Stimulated activated naive CD8-positive, alpha-beta T cell treated with anti-CD3 and anti-CD28 coated beads, Interleukin-15, Interleukin-2, amounts not matched to agents 100 ng/mL and 50 ng/mL, for 24 hours (primary cell): Measurements from ENCODE around the gene CALD1.

ENCODE experiments used
- H3K27ac Mint-ChIP-seq: one replicate; pipeline ENCODE4 v1.8.0; 2021; ENCODE audit warnings: mild to moderate bottlenecking, mixed read lengths
- H3K27me3 Mint-ChIP-seq: one replicate; pipeline ENCODE4 v1.8.0; 2021; ENCODE audit warnings: mixed read lengths
- H3K36me3 Mint-ChIP-seq: one replicate; pipeline ENCODE4 v1.8.0; 2021; ENCODE audit warnings: low read depth, mixed read lengths
- H3K4me1 Mint-ChIP-seq: one replicate; pipeline ENCODE4 v1.8.0; 2021; ENCODE audit warnings: low read depth, mixed read lengths
- H3K4me3 Mint-ChIP-seq: one replicate; pipeline ENCODE4 v1.8.0; 2021; ENCODE audit warnings: mild to moderate bottlenecking, mixed read lengths
- H3K9me3 Mint-ChIP-seq: one replicate; pipeline ENCODE4 v1.8.0; 2021; ENCODE audit warnings: mixed read lengths

The CALD1 gene

GRCh38 chr7:134870156-134870555 is 90.7 kb downstream of the CALD1 start:
- H3K27me3 Mint-ChIP-seq, result peaks cover 9% of the 10 kb centered on the region
- no peak overlapping the region for H3K27ac Mint-ChIP-seq
- no peaks in the 10 kb centered on the region for H3K36me3 Mint-ChIP-seq
- no peaks in the 10 kb centered on the region for H3K9me3 Mint-ChIP-seq
- H3K4me1 Mint-ChIP-seq, result peaks cover 12% of the 10 kb centered on the region
- H3K4me3 Mint-ChIP-seq, result no peak overlapping the region

- peaks cover 6% of the 10 kb centered on the region for H3K4me1 Mint-ChIP-seq
- no peak overlapping the region for H3K4me3 Mint-ChIP-seq
- no peaks in the 10 kb centered on the region for H3K36me3 Mint-ChIP-seq
- no peak overlapping the region for H3K27ac Mint-ChIP-seq
- H3K27me3 Mint-ChIP-seq, result peaks cover 9% of the 10 kb centered on the region
- no peaks in the 10 kb centered on the region for H3K9me3 Mint-ChIP-seq
Observed at GRCh38 chr7:134870781-134871180, 91.3 kb downstream of the CALD1 start.

- peaks cover 12% of the 10 kb centered on the region for H3K27me3 Mint-ChIP-seq
- no peak overlapping the region for H3K4me3 Mint-ChIP-seq
- no peaks in the 10 kb centered on the region for H3K9me3 Mint-ChIP-seq
- H3K36me3 Mint-ChIP-seq, result no peaks in the 10 kb centered on the region
- no peak overlapping the region for H3K27ac Mint-ChIP-seq
- H3K4me1 Mint-ChIP-seq, result peaks cover 3% of the 10 kb centered on the region
Observed at GRCh38 chr7:134873253-134873652, 93.8 kb downstream of the CALD1 start.

GRCh38 chr7:134874407-134874806 is 95.0 kb downstream of the CALD1 start:
- Mint-ChIP-seq H3K4me1 (peaks cover 3% of the 10 kb centered on the region), H3K27me3 (peaks cover 12% of the 10 kb centered on the region), H3K36me3 (no peaks in the 10 kb centered on the region), H3K4me3 (no peak overlapping the region), H3K9me3 (no peaks in the 10 kb centered on the region), H3K27ac (no peak overlapping the region)

- H3K4me3 Mint-ChIP-seq, result no peak overlapping the region
- H3K4me1 Mint-ChIP-seq, result peaks cover 3% of the 10 kb centered on the region
- H3K36me3 Mint-ChIP-seq, result no peaks in the 10 kb centered on the region
- H3K27ac Mint-ChIP-seq, result no peak overlapping the region
- no peaks in the 10 kb centered on the region for H3K9me3 Mint-ChIP-seq
- H3K27me3 Mint-ChIP-seq, result peaks cover 12% of the 10 kb centered on the region
Observed at GRCh38 chr7:134875867-134876266, 96.4 kb downstream of the CALD1 start.

- Mint-ChIP-seq H3K4me1 (no peaks in the 10 kb centered on the region), H3K27ac (no peak overlapping the region), H3K27me3 (peaks cover 3% of the 10 kb centered on the region), H3K9me3 (no peaks in the 10 kb centered on the region), H3K36me3 (no peaks in the 10 kb centered on the region), H3K4me3 (no peak overlapping the region)
Observed at GRCh38 chr7:134878746-134879357, 99.4 kb downstream of the CALD1 start.

- peaks cover 3% of the 10 kb centered on the region for H3K27me3 Mint-ChIP-seq
- no peak overlapping the region for H3K4me3 Mint-ChIP-seq
- no peaks in the 10 kb centered on the region for H3K4me1 Mint-ChIP-seq
- H3K9me3 Mint-ChIP-seq, result no peaks in the 10 kb centered on the region
- no peaks in the 10 kb centered on the region for H3K36me3 Mint-ChIP-seq
- H3K27ac Mint-ChIP-seq, result no peak overlapping the region
Observed at GRCh38 chr7:134879815-134880475, 100.5 kb downstream of the CALD1 start.

GRCh38 chr7:134882481-134882880 is 103.0 kb downstream of the CALD1 start:
- Mint-ChIP-seq H3K4me1 (peaks cover 13% of the 10 kb centered on the region), H3K27me3 (no peaks in the 10 kb centered on the region), H3K27ac (no peak overlapping the region), H3K4me3 (no peak overlapping the region), H3K9me3 (no peaks in the 10 kb centered on the region), H3K36me3 (no peaks in the 10 kb centered on the region)

- H3K4me1 Mint-ChIP-seq, result peaks cover 15% of the 10 kb centered on the region
- no peaks in the 10 kb centered on the region for H3K27me3 Mint-ChIP-seq
- H3K4me3 Mint-ChIP-seq, result no peak overlapping the region
- H3K36me3 Mint-ChIP-seq, result no peaks in the 10 kb centered on the region
- no peak overlapping the region for H3K27ac Mint-ChIP-seq
- H3K9me3 Mint-ChIP-seq, result no peaks in the 10 kb centered on the region
Observed at GRCh38 chr7:134885967-134886352, 106.5 kb downstream of the CALD1 start.

GRCh38 chr7:134886353-134887057 is 107.1 kb downstream of the CALD1 start:
- no peak overlapping the region for H3K4me3 Mint-ChIP-seq
- H3K27me3 Mint-ChIP-seq, result peaks cover 4% of the 10 kb centered on the region
- peaks cover 18% of the 10 kb centered on the region for H3K4me1 Mint-ChIP-seq
- no peaks in the 10 kb centered on the region for H3K9me3 Mint-ChIP-seq
- no peaks in the 10 kb centered on the region for H3K36me3 Mint-ChIP-seq
- H3K27ac Mint-ChIP-seq, result no peak overlapping the region

GRCh38 chr7:134887523-134887922 is 108.1 kb downstream of the CALD1 start:
- Mint-ChIP-seq H3K4me3 (no peak overlapping the region), H3K27me3 (peaks cover 10% of the 10 kb centered on the region), H3K27ac (no peak overlapping the region), H3K36me3 (no peaks in the 10 kb centered on the region), H3K4me1 (peaks cover 18% of the 10 kb centered on the region), H3K9me3 (no peaks in the 10 kb centered on the region)

GRCh38 chr7:134888141-134888740 is 108.8 kb downstream of the CALD1 start:
- peaks cover 18% of the 10 kb centered on the region for H3K4me1 Mint-ChIP-seq
- no peaks in the 10 kb centered on the region for H3K36me3 Mint-ChIP-seq
- no peaks in the 10 kb centered on the region for H3K9me3 Mint-ChIP-seq
- no peak overlapping the region for H3K4me3 Mint-ChIP-seq
- H3K27me3 Mint-ChIP-seq, result peaks cover 17% of the 10 kb centered on the region
- H3K27ac Mint-ChIP-seq, result no peak overlapping the region

GRCh38 chr7:134890246-134891240 is 111.1 kb downstream of the CALD1 start:
- Mint-ChIP-seq H3K27me3 (peaks cover 28% of the 10 kb centered on the region), H3K27ac (no peak overlapping the region), H3K9me3 (no peaks in the 10 kb centered on the region), H3K36me3 (peaks cover 3% of the 10 kb centered on the region), H3K4me3 (no peak overlapping the region), H3K4me1 (peaks cover 18% of the 10 kb centered on the region)

- Mint-ChIP-seq H3K9me3 (peaks cover 5% of the 10 kb centered on the region), H3K27me3 (peaks cover 28% of the 10 kb centered on the region), H3K4me1 (peaks cover 14% of the 10 kb centered on the region), H3K27ac (no peak overlapping the region), H3K36me3 (peaks cover 3% of the 10 kb centered on the region), H3K4me3 (peak overlapping the region; percentile 47)
Observed at GRCh38 chr7:134891262-134891695, 111.8 kb downstream of the CALD1 start.
